GM23338 (cell line): Measurements from ENCODE around the gene GOLM1.

Source experiments
- JUNB ChIP-seq: IDR thresholded peaks from one replicate; pipeline ENCODE4 v1.6.1; 2016; ENCODE audit warnings: antibody characterized with exemption; ENCODE audit not compliant: unreplicated experiment
- POLR2AphosphoS5 ChIP-seq: IDR thresholded peaks from 2 replicates; pipeline ENCODE4 v1.6.1; 2016; ENCODE audit warnings: antibody characterized with exemption, low read depth
- TF ChIP-seq, protein P1 (sequence below), 2 experiments: fragments of 200-600 bp in 1 of 2; sonication (generic) in 1 of 2; conservative IDR thresholded peaks; 2 replicates each; pipeline versions ENCODE4 v1.5.1 to v1.6.1; 2016 to 2017; ENCODE audit warnings: antibody characterized with exemption in 2 of 2, low read depth in 2 of 2, mild to moderate bottlenecking in 2 of 2, moderate library complexity in 1 of 2

DNA sequence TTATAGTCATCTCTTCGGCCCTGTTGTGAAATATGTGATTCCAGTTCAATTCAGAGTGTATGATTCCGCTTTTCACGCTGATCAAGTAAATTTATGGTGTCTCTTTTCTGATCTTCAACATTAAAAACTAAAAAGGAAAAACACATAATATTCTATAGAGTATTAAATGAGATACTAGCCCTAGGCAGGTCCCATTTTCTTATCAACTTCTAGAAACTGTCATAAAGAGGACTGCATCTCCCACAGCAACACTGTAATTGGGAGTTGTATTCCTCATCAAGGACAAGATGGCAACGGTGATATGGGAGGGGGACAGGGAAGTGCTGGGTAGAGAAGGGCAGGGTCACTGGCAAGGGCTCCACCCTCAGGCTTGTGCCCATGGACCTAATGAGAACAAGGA, 71.6 kb downstream of the GOLM1 start:
- no peak for TF ChIP-seq POLR2AphosphoS5
- TF ChIP-seq JUNB: no peak
- TF ChIP-seq, protein P1, sequence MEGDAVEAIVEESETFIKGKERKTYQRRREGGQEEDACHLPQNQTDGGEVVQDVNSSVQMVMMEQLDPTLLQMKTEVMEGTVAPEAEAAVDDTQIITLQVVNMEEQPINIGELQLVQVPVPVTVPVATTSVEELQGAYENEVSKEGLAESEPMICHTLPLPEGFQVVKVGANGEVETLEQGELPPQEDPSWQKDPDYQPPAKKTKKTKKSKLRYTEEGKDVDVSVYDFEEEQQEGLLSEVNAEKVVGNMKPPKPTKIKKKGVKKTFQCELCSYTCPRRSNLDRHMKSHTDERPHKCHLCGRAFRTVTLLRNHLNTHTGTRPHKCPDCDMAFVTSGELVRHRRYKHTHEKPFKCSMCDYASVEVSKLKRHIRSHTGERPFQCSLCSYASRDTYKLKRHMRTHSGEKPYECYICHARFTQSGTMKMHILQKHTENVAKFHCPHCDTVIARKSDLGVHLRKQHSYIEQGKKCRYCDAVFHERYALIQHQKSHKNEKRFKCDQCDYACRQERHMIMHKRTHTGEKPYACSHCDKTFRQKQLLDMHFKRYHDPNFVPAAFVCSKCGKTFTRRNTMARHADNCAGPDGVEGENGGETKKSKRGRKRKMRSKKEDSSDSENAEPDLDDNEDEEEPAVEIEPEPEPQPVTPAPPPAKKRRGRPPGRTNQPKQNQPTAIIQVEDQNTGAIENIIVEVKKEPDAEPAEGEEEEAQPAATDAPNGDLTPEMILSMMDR (conservative IDR thresholded peaks at IDR 0.05; ENCODE audit: low read depth in 2 of 2): no peak
